ENCODE data around the gene PHLDB3. TPM values are rescaled to one million over a fixed set of nuclear protein-coding genes. Genes with fewer than 3 reads are reported as not detected.

PHLDB3 gene
- total RNA-seq, 1 donor = 8.0 TPM

DNA sequence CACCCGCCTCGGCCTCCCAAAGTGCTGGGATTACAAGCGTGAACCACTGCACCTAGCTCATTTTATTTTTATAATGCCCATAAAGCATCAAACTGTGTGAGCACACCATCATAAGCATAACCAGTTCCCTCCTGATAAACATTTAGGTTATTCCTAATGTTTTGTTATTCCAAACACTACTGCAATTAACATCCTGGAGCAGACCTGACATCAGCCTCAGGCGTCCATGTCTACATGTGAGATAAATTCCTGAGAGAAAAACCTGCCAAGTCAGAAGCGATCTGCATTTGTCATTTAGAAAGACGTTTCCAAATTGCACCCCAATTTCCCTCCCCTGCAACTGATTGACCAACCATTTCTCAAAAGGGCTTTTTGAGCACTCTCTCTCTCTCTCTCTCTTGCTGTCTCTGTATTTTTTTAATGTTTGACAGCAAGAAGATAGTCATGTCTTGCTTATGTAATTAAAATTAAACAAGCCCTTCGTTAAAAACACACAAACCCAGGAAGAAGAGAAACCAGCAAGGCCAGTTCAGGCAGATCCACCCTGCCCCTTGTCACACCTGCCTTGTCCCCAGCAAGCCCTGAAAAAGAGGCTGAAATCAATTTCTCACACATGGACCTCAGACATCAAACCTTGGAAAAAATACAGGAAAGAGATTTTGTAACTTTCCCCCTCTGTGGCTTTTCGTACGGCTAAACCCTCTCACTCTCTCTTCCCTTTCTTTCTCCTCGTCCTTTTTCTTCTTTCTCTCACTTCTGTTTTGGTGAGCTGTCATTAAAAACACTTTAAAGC, 49.0 kb downstream of the PHLDB3 start:
- H3K4me3 ChIP-seq (ENCODE audit: low read depth, low read length) = no peak overlapping the region
- TF ChIP-seq, protein P1, sequence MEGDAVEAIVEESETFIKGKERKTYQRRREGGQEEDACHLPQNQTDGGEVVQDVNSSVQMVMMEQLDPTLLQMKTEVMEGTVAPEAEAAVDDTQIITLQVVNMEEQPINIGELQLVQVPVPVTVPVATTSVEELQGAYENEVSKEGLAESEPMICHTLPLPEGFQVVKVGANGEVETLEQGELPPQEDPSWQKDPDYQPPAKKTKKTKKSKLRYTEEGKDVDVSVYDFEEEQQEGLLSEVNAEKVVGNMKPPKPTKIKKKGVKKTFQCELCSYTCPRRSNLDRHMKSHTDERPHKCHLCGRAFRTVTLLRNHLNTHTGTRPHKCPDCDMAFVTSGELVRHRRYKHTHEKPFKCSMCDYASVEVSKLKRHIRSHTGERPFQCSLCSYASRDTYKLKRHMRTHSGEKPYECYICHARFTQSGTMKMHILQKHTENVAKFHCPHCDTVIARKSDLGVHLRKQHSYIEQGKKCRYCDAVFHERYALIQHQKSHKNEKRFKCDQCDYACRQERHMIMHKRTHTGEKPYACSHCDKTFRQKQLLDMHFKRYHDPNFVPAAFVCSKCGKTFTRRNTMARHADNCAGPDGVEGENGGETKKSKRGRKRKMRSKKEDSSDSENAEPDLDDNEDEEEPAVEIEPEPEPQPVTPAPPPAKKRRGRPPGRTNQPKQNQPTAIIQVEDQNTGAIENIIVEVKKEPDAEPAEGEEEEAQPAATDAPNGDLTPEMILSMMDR (IDR thresholded peaks at IDR 0.05; ENCODE audit: insufficient read depth, low read length) = no peak
- no peak for DNase-seq (ENCODE audit: low read depth)

GRCh38 chr19:43454031-43454430, 50.5 kb downstream of the PHLDB3 start:
- TF ChIP-seq, protein P1 (IDR thresholded peaks at IDR 0.05; ENCODE audit: insufficient read depth, low read length) = no peak
- no peak for DNase-seq (ENCODE audit: low read depth)
- no peak overlapping the region for H3K4me3 ChIP-seq (ENCODE audit: low read depth, low read length)

DNA sequence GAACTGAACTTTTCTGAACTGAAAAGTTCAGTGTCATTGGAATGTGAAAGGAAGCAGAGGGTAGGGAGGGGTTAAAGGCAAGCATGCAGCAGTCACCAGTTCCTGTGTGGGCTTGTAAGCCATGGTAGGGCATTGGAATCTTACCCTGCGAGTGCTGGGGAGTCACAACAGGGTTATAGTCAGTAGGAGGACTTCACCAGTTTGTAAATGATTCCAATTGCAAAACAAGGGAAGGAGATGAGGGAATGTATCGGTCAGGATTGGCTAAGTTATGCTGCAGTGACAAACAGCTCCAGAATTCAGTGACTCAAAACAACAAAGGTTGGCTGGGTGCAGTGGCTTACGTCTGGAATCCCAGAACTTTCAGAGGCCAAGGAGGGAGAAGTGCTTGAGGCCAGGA, 52.0 kb downstream of the PHLDB3 start:
- TF ChIP-seq, protein P1 (IDR thresholded peaks at IDR 0.05; ENCODE audit: insufficient read depth, low read length) = no peak
- H3K4me3 ChIP-seq (ENCODE audit: low read depth, low read length) = no peak overlapping the region
- DNase-seq (ENCODE audit: low read depth) = no peak

GRCh38 chr19:43450545-43450997, 54.0 kb downstream of the PHLDB3 start:
- H3K4me3 ChIP-seq (ENCODE audit: low read depth, low read length) = no peak overlapping the region
- peak; percentile 83 for DNase-seq (ENCODE audit: low read depth)
- TF ChIP-seq, protein P1 (IDR thresholded peaks at IDR 0.05; ENCODE audit: insufficient read depth, low read length) = no peak

GRCh38 chr19:43447655-43448054, 56.9 kb downstream of the PHLDB3 start:
- no peak for DNase-seq (ENCODE audit: low read depth)
- TF ChIP-seq, protein P1 (IDR thresholded peaks at IDR 0.05; ENCODE audit: insufficient read depth, low read length) = no peak
- no peak overlapping the region for H3K4me3 ChIP-seq (ENCODE audit: low read depth, low read length)

DNA sequence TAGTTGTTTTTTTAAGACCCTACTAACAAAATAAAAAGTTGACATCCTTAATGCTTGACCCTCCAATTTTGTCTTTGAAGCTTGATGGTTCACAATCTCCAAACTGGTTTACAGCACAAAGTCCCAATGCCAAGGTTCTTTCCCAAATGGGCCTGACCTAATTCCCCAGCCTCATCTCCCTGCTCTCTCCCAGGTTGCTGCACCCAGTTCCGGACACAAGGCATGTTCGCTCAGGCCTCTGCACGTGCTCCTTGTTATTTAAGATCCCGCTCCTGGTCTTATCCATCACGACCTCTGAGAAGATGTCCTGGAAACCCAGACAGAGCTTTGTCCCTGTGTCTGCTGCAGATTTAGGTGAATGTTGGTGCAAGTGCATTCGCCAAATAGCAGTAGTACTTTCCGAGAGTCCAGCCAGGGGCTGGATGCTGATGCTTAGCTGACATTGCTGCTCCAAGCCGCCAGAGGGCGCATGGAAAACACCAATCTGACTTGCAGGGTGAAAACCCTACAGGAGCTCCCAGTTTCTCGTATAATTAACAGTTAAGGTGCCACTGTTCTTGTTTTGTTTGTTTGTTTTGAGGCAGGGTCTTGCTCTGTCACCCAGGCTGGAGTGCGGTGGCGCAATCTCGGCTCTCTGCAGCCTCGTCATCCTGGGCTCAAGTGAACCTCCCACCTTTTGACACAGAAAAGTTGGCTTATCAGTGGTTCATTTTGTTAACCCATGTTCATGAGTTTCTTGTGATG, 57.6 kb downstream of the PHLDB3 start:
- DNase-seq (ENCODE audit: low read depth) = peak; percentile 78
- no peak overlapping the region for H3K4me3 ChIP-seq (ENCODE audit: low read depth, low read length)
- TF ChIP-seq, protein P1 (IDR thresholded peaks at IDR 0.05; ENCODE audit: insufficient read depth, low read length) = peak; percentile 96
